SH-SY5Y (cell line): Measurements from ENCODE around the gene DNM1L.

Experiments
- GATA2 ChIP-seq: IDR thresholded peaks from 2 replicates; pipeline ENCODE4 v1.6.1; 2011; ENCODE audit warnings: mild to moderate bottlenecking, low read depth, low read length
- GATA3 ChIP-seq: IDR thresholded peaks from 2 replicates; pipeline ENCODE4 v1.6.1; 2011; ENCODE audit warnings: low read depth, mild to moderate bottlenecking, low read length, moderate library complexity

DNA sequence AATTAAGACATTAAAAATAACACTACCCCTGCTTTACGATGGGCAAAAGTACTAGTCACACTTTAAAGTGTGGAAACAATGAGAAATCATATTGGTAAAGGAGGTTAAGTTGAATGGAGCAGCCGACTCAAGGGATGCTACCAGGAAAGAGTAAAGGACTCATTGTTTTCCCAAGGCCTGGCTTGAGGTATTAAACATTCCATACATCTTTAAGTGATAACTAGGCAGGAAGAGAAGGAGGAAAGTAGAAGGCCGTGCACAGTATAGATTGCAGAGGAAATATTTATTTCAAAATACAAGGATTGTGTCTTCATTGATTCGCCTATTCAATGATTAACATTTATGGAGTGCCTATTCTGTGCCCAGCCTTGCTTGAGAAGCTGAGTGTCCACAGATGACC lies 97.2 kb downstream of the DNM1L start:
- no peak for TF ChIP-seq GATA2
- TF ChIP-seq GATA3, result no peak
